Mesenteric fat pad (tissue), 1 donor: ENCODE results near the gene NOL12. TPM values are rescaled to one million over a fixed set of nuclear protein-coding genes. Genes with fewer than 3 reads are reported as not detected.
"Not testable (repeated sequence)": the region's sequence is repeated elsewhere in the genome, so short reads cannot be mapped to it uniquely, and the experiment has no call there.

ENCODE experiments used
- DNase-seq: peaks from one replicate; pipeline ENCODE4 v3.0.0-alpha.2; 2020; ENCODE audit warnings: low spot score
- total RNA-seq: library from RNA; stranded (reverse); fragmentation: NEBNext Ultra II Directional; extraction: Animal tissue kit (Norgen Biotek cat#: 25700); gene quantifications from one replicate; pipeline ENCODE4 v1.2.1, GENCODE V29; 2021
- donor health status: DM: yes; HTN: yes; CAD: no.

NOL12 gene
- total RNA-seq, 1 donor from 2014 or later: 17.3 TPM

DNA sequence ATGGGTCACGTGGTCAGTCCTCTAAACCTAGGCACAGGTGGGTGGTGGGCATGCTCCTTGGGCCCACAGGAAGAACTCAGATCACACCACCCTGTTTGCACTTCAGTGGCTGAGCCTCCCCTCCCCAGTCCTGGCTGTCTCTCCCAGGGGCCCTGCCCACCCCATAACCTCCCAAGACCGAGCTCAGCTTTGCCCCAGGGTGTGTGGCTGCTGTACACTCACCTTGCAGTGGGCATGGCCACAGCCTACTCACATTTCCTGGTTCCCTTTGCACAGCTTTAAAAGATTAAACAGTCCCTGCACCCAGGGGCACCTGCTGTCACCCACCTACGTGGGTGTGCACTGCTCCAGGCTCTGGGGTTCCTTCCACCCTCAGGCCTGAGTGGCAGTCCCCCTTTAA lies 24.5 kb downstream of the NOL12 start:
- DNase-seq: no peak

GRCh38 chr22:37711490-37711889 lies 25.3 kb downstream of the NOL12 start:
- DNase-seq: no peak

DNA sequence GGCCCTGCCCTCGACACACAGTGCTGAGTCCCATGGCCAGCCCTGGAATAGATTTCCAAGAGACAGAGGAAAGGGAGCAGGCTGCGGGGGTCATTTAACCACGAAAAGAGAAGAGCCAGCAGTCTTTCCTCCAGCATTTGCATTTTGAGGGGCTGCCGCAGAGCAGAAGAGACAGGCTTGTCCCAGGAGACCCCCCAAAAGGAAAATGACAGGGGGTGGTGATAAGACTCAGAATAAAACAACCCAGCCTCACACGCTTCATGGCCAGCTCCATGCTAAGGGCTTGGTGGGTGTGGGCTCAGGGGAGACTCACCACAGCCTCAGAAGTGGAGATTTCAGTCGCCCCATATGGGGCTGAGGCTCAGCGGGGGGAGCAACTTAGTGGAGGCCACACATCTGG lies 27.6 kb downstream of the NOL12 start:
- no peak for DNase-seq

- no peak for DNase-seq
Observed at GRCh38 chr22:37714634-37715033, 28.5 kb downstream of the NOL12 start.

DNA sequence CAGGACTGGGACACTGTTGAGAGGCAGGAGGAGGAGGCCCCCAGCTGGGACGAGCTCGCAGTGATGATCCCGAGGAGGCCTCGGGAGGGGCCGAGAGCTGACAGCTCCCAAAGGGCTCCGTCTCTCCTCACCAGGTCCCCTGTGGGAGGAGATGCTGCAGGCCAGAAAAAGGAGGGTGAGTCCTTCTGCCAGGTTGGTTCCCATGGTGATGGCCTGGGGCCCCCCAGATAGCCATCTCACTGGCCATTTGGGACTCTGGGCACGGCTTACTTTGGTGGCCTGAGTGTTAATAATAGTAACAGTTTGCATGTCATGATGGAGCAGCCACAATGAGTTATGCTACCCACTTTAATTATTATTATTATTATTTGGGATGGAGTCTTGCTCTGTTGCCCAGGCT lies 29.6 kb downstream of the NOL12 start:
- no peak for DNase-seq

GRCh38 chr22:37716708-37717107 lies 30.6 kb downstream of the NOL12 start:
- no peak for DNase-seq

GRCh38 chr22:37717235-37717634 lies 31.1 kb downstream of the NOL12 start:
- DNase-seq: not testable (repeated sequence)

GRCh38 chr22:37717746-37718305 lies 31.7 kb downstream of the NOL12 start:
- not testable (repeated sequence) for DNase-seq

DNA sequence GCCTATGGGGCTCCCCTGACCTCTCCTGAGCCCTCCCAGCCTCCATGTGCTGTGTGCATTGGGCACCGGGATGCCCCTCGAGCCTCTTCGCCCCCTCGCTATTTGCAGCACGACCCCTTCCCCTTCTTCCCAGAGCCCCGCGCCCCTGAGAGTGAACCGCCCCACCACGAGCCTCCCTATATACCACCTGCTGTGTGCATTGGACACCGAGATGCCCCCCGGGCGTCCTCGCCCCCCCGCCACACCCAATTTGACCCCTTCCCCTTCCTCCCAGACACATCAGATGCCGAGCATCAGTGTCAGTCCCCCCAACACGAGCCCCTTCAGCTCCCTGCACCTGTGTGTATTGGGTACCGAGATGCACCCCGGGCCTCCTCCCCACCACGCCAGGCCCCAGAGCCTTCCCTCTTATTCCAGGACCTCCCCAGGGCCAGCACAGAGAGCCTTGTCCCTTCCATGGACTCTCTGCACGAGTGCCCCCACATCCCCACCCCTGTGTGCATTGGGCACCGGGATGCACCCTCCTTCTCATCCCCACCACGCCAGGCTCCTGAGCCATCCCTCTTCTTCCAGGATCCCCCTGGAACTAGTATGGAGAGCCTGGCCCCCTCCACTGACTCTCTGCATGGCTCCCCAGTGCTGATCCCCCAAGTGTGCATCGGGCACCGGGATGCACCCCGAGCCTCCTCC lies 39.6 kb downstream of the NOL12 start:
- no peak for DNase-seq

- DNase-seq: no peak
Observed at GRCh38 chr22:37726241-37726887, 40.2 kb downstream of the NOL12 start.

DNA sequence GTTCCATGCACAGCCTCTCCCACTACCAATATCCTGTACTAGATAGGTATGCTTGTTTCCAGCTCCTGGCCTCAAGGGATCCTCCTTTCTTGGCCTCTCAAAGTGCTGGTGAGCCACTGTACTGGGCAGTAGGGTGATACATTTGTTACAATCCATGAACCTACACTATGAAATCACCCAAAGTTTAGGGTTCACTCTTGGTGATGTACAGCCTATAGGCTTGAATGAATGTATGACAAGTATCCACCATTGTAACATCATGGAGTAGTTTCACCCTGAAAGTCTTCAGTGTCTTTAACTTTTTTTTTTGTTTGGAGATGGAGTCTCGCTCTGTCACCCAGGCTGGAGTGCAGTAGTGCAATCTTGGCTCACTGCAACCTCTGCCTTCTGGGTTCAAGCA lies 42.5 kb downstream of the NOL12 start:
- DNase-seq: no peak

- DNase-seq: no peak
Observed at GRCh38 chr22:37731804-37732471, 45.8 kb downstream of the NOL12 start.

DNA sequence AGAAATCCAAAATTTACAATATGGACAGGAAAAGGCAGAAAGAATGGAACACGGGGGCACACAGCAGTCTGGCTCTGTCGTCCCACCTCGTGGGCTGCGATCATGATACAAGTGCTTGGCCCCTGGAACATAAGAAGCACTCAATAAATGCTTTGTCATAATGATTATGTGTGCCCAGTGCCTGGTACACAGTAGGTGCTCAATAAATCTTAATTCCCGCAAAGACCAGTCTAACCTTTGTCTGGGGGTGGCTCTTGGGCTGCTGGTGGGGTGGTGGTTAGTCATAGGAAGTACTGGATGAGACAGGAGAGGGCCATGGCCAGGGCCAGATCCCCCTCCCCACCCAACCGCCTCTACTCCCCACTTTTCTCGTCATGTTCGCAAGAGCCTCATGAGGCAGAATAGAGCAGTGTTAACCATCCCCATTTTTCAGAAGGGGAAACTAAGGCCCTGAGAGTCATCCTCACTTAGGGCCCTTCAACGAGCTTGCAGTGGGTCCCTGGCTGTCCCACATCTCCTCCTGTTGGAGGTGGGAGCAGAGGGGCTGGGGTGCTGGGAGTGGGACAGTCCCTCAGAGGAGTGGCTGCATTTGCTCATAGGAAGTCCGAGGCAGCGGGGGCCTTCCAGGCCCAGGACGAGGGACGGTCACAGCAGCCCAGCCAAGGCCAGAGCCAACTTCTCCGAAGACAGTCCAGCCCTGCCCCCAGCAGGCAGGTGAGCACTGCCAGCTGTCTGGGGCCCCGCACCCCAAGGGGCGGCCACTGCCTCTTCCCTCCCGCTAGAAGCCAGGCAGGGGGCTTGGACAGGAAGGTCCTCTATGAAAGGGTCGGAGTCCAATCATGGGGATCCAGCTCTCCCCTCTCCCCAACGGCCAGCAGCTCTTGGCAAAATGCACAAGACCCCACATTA lies 46.8 kb downstream of the NOL12 start:
- DNase-seq: no peak

- DNase-seq: no peak
Observed at GRCh38 chr22:37733625-37734401, 47.7 kb downstream of the NOL12 start.

DNA sequence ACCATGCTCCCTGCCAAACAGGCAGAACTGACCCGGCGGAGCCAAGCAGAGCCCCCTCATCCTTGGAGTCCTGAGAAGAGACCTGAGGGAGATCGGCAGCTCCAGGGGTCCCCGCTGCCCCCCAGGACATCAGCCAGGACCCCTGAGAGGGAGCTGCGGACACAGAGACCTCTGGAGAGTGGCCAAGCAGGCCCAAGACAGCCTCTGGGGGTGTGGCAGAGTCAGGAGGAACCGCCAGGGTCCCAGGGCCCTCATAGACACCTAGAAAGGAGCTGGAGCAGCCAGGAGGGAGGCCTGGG lies 48.2 kb downstream of the NOL12 start:
- DNase-seq: no peak

DNA sequence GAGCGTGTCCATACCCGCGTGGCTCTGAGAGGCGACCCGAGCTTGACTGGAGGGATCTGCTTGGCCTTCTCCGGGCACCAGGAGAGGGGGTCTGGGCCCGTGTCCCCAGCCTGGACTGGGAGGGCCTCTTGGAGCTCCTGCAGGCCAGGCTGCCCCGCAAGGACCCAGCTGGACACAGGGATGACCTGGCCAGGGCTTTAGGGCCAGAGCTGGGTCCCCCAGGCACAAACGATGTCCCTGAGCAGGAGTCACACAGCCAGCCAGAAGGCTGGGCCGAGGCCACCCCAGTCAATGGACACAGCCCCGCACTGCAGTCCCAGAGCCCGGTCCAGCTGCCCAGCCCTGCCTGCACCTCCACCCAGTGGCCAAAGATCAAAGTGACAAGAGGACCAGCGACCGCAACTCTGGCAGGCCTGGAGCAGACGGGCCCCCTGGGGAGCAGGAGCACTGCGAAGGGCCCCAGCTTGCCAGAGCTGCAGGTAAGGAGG lies 48.9 kb downstream of the NOL12 start:
- no peak for DNase-seq

- no peak for DNase-seq
Observed at GRCh38 chr22:37739035-37739434, 52.9 kb downstream of the NOL12 start.

DNA sequence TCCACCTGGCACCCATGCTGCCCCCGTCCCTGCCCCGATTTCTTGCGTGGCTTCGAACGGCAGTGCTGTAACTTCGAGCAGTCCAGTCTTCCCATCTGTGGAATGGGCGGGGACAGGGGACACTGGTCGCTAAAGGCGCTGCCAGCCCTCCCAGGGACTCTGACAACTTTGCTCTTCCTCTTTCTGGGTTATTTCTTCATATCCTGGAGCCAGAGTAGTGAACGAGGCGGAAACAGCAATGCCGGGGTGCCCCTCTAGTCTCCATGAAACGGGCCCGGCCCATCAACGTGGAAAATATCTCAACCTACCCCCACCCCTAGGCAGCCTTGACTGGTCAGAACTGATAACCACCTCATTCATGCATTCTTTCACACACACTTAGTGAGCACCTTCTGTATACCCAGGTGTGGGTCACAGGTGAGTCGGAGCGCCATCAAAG lies 53.5 kb downstream of the NOL12 start:
- no peak for DNase-seq

DNA sequence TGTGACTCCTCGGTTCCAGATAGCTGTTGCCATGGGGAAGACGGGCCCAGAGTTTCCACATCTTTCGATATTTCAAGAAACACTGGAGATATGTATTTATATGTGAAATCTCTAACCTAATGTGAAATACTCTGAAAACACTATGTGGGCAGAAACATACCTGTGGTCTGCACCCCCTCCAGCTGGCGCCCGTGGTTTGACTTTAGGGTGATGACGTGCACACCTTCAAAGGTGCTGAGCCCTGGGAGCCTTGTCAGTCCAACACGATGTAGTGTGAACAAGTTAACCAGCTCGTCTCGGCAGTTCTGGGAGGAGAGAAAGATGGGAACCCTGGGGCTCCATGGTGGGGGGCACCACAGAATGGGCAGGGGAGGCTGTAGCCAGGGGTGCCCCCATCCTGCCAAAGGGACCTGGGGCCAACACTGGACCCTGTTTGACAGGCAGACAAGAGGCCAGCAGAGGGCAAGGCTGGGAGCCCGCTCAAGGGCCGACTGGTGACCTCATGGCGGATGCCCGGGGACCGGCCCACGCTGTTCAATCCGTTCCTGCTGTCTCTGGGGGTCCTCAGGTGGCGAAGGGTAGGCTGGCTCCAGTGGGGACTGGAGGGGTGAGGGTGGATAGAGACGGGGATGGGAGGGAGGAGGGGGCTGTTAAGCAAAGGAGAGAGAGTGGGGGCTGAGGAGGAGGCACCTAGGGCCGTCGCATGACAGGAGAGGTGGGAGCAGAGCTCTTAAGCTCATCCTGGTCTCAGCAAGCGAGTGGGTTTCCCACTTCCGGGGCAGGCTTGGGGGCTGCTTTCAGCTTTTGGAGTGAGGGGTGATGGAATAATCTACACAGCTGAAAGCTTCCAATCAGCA lies 54.5 kb downstream of the NOL12 start:
- no peak for DNase-seq
